HG03139 (cell line): ENCODE results near the gene TUBA3C.

Experiments
- ATAC-seq: cut with Tn5 transposase; IDR thresholded peaks from one replicate; pipeline ENCODE4 v1.9.1; 2021; ENCODE audit not compliant: unreplicated experiment

Gene TUBA3C

GRCh38 chr13:19169496-19169895 lies 12.1 kb downstream of the TUBA3C start:
- no peak for ATAC-seq

GRCh38 chr13:19161308-19161707 lies 20.3 kb downstream of the TUBA3C start:
- no peak for ATAC-seq

GRCh38 chr13:19159761-19160420 lies 21.7 kb downstream of the TUBA3C start:
- no peak for ATAC-seq

DNA sequence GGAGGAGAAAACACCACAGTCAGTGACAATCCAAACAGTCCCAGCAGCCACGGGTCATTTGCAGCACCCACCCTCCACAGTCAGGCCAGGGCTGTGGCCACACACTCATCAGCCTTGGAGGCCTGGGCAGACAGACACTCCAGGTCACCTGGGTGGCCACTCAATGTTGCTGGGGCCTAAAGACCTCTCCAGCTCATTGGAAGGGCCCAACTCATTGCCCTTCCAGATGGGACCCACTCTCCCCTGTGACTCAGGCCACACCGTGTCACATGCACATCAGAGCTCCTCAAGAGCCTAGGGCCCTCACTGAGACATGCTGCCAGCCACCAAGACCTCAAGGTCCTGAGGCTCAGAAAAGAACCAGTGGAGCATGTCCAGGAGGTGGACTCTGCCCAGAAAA lies 22.4 kb downstream of the TUBA3C start:
- ATAC-seq: no peak

DNA sequence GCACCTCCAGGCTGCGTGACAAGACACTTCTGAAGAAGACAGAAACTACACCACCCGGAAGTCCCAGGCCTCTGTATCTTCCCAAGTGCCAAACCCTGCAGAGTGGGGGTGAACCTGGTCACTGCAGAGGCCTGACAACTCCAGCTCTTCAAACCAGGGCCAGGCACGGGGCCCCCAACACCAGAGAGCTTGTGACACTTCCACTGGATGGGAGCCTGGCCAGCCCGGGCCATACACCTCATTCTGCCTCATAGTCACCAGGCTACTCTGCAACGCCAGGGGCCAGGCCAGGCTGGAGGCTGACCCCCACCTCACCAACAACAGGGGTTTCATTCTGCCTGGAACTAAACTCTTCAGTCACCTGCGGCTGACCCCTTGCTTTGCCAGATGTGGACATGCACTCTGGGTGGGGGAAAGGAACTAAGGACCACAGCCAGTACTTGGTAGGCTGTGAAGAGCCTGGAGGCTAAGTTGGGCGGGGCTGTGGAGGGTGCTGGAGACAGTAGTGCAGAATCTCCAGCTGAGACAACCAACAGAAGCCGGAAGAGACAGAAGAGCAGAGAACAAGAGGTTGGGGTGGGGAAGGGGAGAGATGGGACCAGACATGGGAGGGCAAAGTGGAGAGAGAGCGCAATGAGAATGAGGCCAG lies 23.0 kb downstream of the TUBA3C start:
- ATAC-seq: no peak

- ATAC-seq: no peak
Observed at GRCh38 chr13:19158006-19158405, 23.6 kb downstream of the TUBA3C start.

- ATAC-seq: no peak
Observed at GRCh38 chr13:19157461-19157860, 24.2 kb downstream of the TUBA3C start.

- no peak for ATAC-seq
Observed at GRCh38 chr13:19156013-19156825, 25.4 kb downstream of the TUBA3C start.

DNA sequence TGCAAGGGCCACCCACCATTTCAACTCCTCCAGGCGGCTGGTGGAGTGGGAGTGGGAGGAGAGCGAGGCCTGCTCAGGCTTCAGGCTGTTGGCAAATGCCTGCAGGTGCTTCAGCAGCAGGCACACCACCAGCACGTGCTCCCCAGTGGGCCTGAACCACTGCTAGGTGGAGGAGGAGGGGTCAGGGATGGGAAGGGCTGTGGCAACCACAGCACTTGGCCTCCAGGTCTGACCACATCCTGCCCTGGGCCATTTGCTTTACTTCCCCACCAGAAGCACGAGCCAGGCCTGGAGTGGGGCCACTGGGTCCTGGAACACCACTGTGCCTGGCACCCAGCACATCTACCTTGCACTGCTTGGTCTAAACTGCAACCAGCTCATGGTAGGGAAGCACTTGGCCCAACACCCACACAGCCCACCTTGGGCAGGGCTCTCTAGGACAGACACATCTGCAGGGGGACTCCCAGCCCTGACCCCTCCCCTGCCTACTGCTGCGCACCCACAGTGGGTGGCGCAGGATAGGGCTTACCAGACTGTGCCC lies 26.2 kb downstream of the TUBA3C start:
- ATAC-seq: no peak

DNA sequence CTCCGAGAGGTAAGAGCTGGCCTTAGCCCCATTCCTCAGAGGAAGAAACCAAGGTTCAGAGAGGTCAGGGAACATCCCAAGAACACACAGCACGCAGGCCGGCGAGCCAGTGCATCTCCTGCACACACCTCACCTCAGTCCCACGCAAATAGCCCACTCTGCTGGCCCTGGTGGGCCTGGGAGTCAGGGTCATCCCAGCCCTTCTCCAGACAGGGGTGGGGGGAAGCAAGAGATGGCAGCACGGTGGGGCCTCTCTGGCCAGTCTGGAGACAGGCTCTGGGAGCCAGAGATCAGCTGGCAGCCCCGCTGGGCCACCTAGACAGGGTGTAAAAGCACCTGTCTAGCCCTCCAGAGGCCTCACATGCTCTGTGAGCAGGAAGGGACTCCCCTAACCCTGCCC lies 26.8 kb downstream of the TUBA3C start:
- no peak for ATAC-seq

DNA sequence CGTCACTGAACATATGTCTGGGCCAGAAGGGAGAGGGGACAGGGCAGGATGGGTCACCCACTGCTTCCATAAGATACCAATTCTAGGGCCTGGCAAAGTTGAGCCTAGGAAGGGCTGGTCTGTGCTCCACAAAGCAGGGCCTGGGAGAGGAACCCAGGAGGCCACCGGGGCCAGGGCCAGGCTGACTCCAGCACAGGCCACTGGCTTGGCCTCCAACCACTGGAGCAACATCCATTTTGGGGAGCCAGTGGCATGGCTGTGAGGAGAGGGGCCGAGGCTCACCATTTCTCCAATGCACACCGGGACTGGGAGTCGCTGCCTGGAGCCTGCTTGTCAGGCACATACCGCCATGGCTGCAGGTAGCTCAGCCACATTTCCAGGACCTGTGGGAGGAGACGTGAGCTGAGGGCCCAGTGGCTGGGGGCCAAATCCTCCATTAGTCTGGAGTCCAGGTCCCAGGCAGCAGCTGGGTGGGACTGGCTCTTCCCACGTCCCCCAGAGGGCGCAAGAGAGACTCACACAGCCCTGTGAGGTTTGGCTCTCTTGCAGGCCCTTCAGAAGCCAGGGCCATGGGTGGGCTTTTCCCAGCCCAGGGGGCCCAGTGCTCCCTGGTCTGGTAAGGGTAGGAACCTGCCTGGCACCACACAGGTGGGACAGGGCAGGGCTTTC lies 27.7 kb downstream of the TUBA3C start:
- ATAC-seq: no peak

DNA sequence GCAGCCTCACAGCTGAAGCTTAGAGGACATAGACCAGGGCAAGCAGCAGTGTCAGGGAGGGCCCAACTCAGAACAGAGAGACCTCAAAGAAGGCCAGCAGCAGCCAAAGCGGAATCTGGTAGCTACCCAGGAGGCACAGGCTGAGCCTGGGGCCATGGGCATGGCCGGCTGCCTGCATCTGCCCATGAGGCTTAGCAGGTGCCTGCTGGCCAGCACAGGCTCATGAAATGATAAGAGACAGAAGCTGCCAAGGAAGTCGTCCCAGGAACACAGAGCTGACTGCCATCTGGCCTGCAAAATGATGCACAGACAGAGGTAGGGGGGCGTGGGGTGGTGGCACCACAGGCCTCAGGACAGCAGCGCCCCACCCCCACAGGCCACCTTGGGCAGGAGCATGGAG lies 29.2 kb downstream of the TUBA3C start:
- no peak for ATAC-seq

DNA sequence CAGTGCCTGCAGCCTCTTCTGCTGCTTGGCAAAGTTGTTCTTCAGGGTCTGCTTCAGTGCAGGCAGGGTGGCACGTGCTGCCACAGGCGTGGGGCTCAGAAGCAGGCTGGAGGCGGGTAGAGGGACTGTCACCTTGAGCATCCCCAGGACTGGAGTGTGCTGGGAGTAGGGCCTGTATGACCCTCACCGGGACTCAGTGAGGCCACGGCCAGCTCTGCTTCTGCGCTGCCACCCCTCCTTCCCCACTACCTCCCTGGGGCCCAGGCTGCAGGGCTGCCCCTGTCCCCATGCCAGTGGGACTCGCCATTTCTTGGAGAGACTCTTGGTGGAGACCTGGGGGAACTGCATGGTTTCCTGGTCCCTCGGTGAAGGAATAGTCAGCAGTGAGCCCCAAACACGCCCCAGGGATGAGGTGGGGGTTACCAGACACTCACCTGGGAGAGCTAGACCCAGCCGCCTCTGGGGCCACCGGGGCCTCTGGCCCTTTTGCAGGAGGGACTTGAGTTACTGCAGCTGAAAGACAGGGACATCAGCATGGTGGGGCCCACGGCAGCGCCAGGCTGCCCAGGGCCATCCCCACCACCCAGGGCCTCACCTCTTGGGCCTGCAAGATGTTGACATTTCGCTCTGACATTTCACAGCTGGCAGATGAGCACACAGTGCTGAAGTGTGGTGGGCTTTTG lies 29.9 kb downstream of the TUBA3C start:
- ATAC-seq: no peak

GRCh38 chr13:19150712-19151228 lies 30.9 kb downstream of the TUBA3C start:
- ATAC-seq: no peak

DNA sequence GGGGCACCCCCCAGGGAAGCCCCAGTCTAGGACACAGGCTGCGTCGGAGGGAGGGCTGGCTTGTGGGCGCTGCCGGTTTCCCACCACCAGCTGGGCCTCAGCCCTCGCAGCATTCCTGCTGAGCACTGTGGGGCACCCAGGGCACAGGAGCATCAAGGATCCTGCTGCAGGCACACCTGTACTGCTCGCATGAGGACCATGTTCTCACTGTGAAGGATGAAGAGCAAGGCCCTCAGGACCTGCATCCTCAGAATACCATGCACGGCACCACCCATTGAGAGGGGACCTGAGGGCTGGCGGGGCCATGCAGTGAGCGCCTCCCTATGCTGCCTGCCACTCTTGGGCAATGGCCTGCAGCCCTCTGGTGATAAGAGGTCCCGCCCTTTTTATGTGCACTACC lies 31.4 kb downstream of the TUBA3C start:
- ATAC-seq: no peak

DNA sequence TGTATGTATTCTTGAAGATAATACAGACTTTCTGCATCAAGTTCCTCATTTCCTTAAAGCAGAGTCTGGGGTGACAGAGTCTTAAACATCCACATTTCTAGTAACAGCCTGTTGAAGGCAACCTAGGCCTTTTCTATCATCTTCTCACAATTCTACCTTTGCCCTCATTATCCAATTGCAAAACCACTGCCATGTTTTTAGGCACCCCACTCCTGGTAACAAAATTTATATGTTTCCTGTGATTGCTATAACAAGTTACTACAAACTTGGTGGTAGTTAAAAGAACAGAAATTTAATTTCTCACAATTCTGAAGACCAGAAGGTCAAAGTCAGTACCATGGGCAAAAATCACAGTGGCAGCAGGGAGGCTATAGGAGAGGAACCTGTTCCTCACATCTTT lies 33.1 kb downstream of the TUBA3C start:
- no peak for ATAC-seq
